ENCODE measurements around the gene CLDN9. TPM values are rescaled to one million over a fixed set of nuclear protein-coding genes. Genes with fewer than 3 reads are reported as not detected.

CLDN9 gene
- total and polyA plus RNA-seq, 9 of the 15 experiments (the other 6 are each of a cell fraction or from before 2014, with no cell fraction given), result 0.12 to 0.44 (median 0.22) TPM; not detected in 4

DNA sequence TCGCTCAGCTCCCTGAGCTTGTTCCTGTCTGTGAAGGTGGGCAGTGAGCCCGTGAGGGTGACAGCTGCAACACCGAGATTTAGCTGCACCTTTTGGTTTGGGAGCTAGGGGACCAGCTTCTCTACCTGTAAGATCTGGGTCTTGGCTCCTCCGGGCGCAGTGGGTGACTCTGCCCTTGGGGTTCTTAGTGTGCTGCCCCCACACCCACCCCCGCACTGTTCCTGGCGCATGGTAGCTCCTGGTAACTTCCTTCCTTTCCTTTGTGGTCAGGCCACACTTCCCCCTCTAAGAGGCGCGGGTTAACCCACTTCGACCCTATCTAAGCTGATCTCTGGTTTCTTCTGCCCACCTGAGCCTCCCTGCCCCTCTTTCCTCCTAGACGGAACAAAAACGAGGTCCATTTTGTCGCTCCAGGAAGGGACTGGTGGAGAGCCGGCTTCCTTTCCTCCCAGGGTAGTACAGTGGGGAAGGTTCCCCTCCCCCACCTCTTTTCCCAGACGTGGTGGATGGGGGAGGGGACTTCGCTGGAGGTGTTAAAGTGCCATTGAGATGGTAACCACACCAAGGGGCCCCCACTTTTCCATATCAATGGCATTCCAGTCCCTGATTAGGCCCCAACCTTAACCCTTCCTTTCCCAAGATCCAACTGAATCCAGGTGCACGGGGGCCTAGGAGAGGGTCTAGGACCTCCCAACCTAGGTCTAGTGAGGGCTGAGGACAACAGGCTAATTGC lies 4.6 kb upstream of the CLDN9 start (continued):
- TF ChIP-seq, protein P1, sequence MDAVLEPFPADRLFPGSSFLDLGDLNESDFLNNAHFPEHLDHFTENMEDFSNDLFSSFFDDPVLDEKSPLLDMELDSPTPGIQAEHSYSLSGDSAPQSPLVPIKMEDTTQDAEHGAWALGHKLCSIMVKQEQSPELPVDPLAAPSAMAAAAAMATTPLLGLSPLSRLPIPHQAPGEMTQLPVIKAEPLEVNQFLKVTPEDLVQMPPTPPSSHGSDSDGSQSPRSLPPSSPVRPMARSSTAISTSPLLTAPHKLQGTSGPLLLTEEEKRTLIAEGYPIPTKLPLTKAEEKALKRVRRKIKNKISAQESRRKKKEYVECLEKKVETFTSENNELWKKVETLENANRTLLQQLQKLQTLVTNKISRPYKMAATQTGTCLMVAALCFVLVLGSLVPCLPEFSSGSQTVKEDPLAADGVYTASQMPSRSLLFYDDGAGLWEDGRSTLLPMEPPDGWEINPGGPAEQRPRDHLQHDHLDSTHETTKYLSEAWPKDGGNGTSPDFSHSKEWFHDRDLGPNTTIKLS (IDR thresholded peaks at IDR 0.05; ENCODE audit: borderline replicate concordance, low read depth), result peak; percentile 29; the same call in 1 of the 2 replicates
- peak; percentile 58; the same call in 1 of the 2 replicates for TF ChIP-seq GATAD2A (IDR thresholded peaks at IDR 0.05)
- TF ChIP-seq BCOR (IDR thresholded peaks at IDR 0.05), result 0 out of 2 replicates have a peak, but pooled peaks have one; percentile 19
- TF ChIP-seq, protein P2, sequence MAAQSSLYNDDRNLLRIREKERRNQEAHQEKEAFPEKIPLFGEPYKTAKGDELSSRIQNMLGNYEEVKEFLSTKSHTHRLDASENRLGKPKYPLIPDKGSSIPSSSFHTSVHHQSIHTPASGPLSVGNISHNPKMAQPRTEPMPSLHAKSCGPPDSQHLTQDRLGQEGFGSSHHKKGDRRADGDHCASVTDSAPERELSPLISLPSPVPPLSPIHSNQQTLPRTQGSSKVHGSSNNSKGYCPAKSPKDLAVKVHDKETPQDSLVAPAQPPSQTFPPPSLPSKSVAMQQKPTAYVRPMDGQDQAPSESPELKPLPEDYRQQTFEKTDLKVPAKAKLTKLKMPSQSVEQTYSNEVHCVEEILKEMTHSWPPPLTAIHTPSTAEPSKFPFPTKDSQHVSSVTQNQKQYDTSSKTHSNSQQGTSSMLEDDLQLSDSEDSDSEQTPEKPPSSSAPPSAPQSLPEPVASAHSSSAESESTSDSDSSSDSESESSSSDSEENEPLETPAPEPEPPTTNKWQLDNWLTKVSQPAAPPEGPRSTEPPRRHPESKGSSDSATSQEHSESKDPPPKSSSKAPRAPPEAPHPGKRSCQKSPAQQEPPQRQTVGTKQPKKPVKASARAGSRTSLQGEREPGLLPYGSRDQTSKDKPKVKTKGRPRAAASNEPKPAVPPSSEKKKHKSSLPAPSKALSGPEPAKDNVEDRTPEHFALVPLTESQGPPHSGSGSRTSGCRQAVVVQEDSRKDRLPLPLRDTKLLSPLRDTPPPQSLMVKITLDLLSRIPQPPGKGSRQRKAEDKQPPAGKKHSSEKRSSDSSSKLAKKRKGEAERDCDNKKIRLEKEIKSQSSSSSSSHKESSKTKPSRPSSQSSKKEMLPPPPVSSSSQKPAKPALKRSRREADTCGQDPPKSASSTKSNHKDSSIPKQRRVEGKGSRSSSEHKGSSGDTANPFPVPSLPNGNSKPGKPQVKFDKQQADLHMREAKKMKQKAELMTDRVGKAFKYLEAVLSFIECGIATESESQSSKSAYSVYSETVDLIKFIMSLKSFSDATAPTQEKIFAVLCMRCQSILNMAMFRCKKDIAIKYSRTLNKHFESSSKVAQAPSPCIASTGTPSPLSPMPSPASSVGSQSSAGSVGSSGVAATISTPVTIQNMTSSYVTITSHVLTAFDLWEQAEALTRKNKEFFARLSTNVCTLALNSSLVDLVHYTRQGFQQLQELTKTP (IDR thresholded peaks at IDR 0.05; ENCODE audit: low read depth in 1 of 2, partially characterized antibody in 2 of 2), result peak in 1 of 2 experiments; percentile 48
- no peak for TF ChIP-seq TSC22D4 (tag; IDR thresholded peaks at IDR 0.05)
- TF ChIP-seq RBM22 (IDR thresholded peaks at IDR 0.05; ENCODE audit: low read depth, low read length, poor library complexity, severe bottlenecking), result no peak
- TF ChIP-seq RFX7 (CRISPR knock-in tag; IDR thresholded peaks at IDR 0.05), result no peak
- TF ChIP-seq, protein P3, sequence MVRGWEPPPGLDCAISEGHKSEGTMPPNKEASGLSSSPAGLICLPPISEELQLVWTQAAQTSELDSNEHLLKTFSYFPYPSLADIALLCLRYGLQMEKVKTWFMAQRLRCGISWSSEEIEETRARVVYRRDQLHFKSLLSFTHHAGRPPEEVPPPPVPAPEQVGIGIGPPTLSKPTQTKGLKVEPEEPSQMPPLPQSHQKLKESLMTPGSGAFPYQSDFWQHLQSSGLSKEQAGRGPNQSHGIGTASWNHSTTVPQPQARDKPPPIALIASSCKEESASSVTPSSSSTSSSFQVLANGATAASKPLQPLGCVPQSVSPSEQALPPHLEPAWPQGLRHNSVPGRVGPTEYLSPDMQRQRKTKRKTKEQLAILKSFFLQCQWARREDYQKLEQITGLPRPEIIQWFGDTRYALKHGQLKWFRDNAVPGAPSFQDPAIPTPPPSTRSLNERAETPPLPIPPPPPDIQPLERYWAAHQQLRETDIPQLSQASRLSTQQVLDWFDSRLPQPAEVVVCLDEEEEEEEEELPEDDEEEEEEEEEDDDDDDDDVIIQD (CRISPR knock-in tag; IDR thresholded peaks at IDR 0.05), result no peak
- TF ChIP-seq CHCHD3 (CRISPR knock-in tag; IDR thresholded peaks at IDR 0.05), result no peak
- no peak for TF ChIP-seq HDAC3 (IDR thresholded peaks at IDR 0.05; ENCODE audit: borderline replicate concordance, partially characterized antibody)
- TF ChIP-seq CTCF (IDR thresholded peaks at IDR 0.05 in 2 of 3, conservative IDR thresholded peaks at IDR 0.05 in 1 of 3; ENCODE audit: insufficient read depth in 2 of 3, low read depth in 1 of 3, low read length in 3 of 3), result no peak
- no peak for TF ChIP-seq TCF3 (CRISPR knock-in tag; IDR thresholded peaks at IDR 0.05)
- no peak for TF ChIP-seq FOXK1 (CRISPR knock-in tag; IDR thresholded peaks at IDR 0.05; ENCODE audit: borderline replicate concordance)
- no peak for TF ChIP-seq MEIS2 (IDR thresholded peaks at IDR 0.05; ENCODE audit: partially characterized antibody)
- no peak for TF ChIP-seq HMG20A (CRISPR knock-in tag; conservative IDR thresholded peaks at IDR 0.05)
- TF ChIP-seq ZFPM2 (CRISPR knock-in tag; IDR thresholded peaks at IDR 0.05), result no peak
- TF ChIP-seq MAZ (CRISPR knock-in tag; conservative IDR thresholded peaks at IDR 0.05 in 1 of 2, IDR thresholded peaks at IDR 0.05 in 1 of 2), result peak; percentile 46 to 66; a peak in 2 of 4 replicates
- no peak for TF ChIP-seq NR2C2 (CRISPR knock-in tag; IDR thresholded peaks at IDR 0.05)
- TF ChIP-seq NR2C2 (tag; IDR thresholded peaks at IDR 0.05), result no peak
